Mesenchymal stem cell (in vitro differentiated cells and primary cell): ENCODE measurements around the gene PSTK.

ENCODE experiments used
- DNase-seq: peaks from one replicate; pipeline ENCODE4 v3.0.0-alpha.2; 2013
- H2AFZ ChIP-seq: one replicate; pipeline ENCODE4 v1.6.1; 2013; ENCODE audit warnings: low read depth, mild to moderate bottlenecking, control low read depth, inconsistent platforms, low read length, moderate library complexity
- H2AK5ac ChIP-seq: 2 replicates; pipeline ENCODE4 v1.6.1; 2013; ENCODE audit warnings: low read length, moderate library complexity, mild to moderate bottlenecking, inconsistent platforms; ENCODE audit not compliant: severe bottlenecking
- H2BK120ac ChIP-seq: one replicate; pipeline ENCODE4 v1.6.1; 2013; ENCODE audit warnings: low read depth, mild to moderate bottlenecking, inconsistent platforms, low read length, moderate library complexity
- H2BK12ac ChIP-seq, 2 experiments: one replicate each; pipeline ENCODE4 v1.6.1; 2013; ENCODE audit warnings: inconsistent platforms in 2 of 2, low read length in 2 of 2, mild to moderate bottlenecking in 2 of 2, moderate library complexity in 2 of 2, control low read depth in 1 of 2
- H2BK15ac ChIP-seq: one replicate; pipeline ENCODE4 v1.6.1; 2013; ENCODE audit warnings: mild to moderate bottlenecking, low read depth, inconsistent platforms; ENCODE audit not compliant: poor library complexity, severe bottlenecking
- H2BK5ac ChIP-seq: 2 replicates; pipeline ENCODE4 v1.6.1; 2013; ENCODE audit warnings: low read depth, mild to moderate bottlenecking, low read length, control low read depth, inconsistent platforms; ENCODE audit not compliant: poor library complexity, severe bottlenecking
- H3K14ac ChIP-seq, 2 experiments: one replicate each; pipeline ENCODE4 v1.6.1; 2013; ENCODE audit warnings: inconsistent platforms in 2 of 2, low read length in 2 of 2, control low read depth in 1 of 2, mild to moderate bottlenecking in 1 of 2, moderate library complexity in 1 of 2
- H3K18ac ChIP-seq, 2 experiments: one replicate each; pipeline ENCODE4 v1.6.1; 2013; ENCODE audit warnings: inconsistent platforms in 2 of 2, low read length in 2 of 2, control low read depth in 1 of 2, low read depth in 1 of 2, mild to moderate bottlenecking in 1 of 2
- H3K23ac ChIP-seq, 2 experiments: one replicate each; pipeline ENCODE4 v1.6.1; 2013; ENCODE audit warnings: inconsistent platforms in 2 of 2, low read length in 2 of 2, mild to moderate bottlenecking in 2 of 2, moderate library complexity in 2 of 2, control low read depth in 1 of 2
- H3K27ac ChIP-seq: 2 replicates; pipeline ENCODE4 v1.5.1; 2013; ENCODE audit warnings: mild to moderate bottlenecking, moderate library complexity, low read length, control low read depth, inconsistent platforms; ENCODE audit not compliant: poor library complexity, severe bottlenecking
- H3K27me3 ChIP-seq, 2 experiments: 2 replicates each; pipeline versions ENCODE4 v1.6.1 to v1.7.0; 2013; ENCODE audit warnings: low read length in 2 of 2, mild to moderate bottlenecking in 2 of 2, moderate library complexity in 2 of 2, control low read depth in 1 of 2, inconsistent platforms in 1 of 2; ENCODE audit not compliant: control insufficient read depth in 1 of 2, insufficient read depth in 1 of 2
- H3K36me3 ChIP-seq, 2 experiments: 2 replicates each; pipeline versions ENCODE4 v1.6.1 to v1.7.0; 2013; ENCODE audit warnings: low read length in 2 of 2, control low read depth in 1 of 2, inconsistent platforms in 1 of 2, low read depth in 1 of 2, mild to moderate bottlenecking in 1 of 2; ENCODE audit not compliant: insufficient read depth in 2 of 2, control insufficient read depth in 1 of 2
- H3K4ac ChIP-seq, 2 experiments: one replicate each; pipeline ENCODE4 v1.6.1; 2013; ENCODE audit warnings: inconsistent platforms in 2 of 2, low read length in 2 of 2, mild to moderate bottlenecking in 2 of 2, moderate library complexity in 2 of 2, control low read depth in 1 of 2, low read depth in 1 of 2
- H3K4me1 ChIP-seq: 2 replicates; pipeline ENCODE4 v1.6.1; 2013; ENCODE audit warnings: low read depth, low read length, control low read depth; ENCODE audit not compliant: control insufficient read depth, insufficient read depth
- H3K4me2 ChIP-seq: 2 replicates; pipeline ENCODE4 v1.6.1; 2013; ENCODE audit warnings: low read length, mild to moderate bottlenecking, inconsistent platforms; ENCODE audit not compliant: poor library complexity, severe bottlenecking
- H3K4me3 ChIP-seq, 2 experiments: 2 replicates each; pipeline versions ENCODE4 v1.5.1 to v1.7.0; 2013; ENCODE audit warnings: low read length in 2 of 2, mild to moderate bottlenecking in 2 of 2, control low read depth in 1 of 2, low read depth in 1 of 2; ENCODE audit not compliant: insufficient read depth in 1 of 2
- H3K79me1 ChIP-seq: replicated peaks from 2 replicates; pipeline ENCODE4 v1.6.1; 2013; ENCODE audit warnings: mild to moderate bottlenecking, control low read depth, low read length, inconsistent platforms; ENCODE audit not compliant: poor library complexity, severe bottlenecking
- H3K9ac ChIP-seq: 2 replicates; pipeline ENCODE4 v1.7.0; 2013; ENCODE audit warnings: mild to moderate bottlenecking, low read length, moderate library complexity
- H3K9me3 ChIP-seq: 2 replicates; pipeline ENCODE4 v1.7.0; 2013; ENCODE audit warnings: mild to moderate bottlenecking, low read length; ENCODE audit not compliant: control insufficient read depth
- H4K8ac ChIP-seq: one replicate; pipeline ENCODE4 v1.6.1; 2013; ENCODE audit warnings: inconsistent platforms, mild to moderate bottlenecking, low read length, moderate library complexity
- H4K91ac ChIP-seq: one replicate; pipeline ENCODE4 v1.6.1; 2013; ENCODE audit warnings: mild to moderate bottlenecking, low read length, inconsistent platforms
- WGBS: methylation state at CpG from one replicate; pipeline ENCODE4 v1.1.7; 2013; ENCODE audit warnings: mixed read lengths; 5-methylcytosine and 5-hydroxymethylcytosine counted together

Gene PSTK

DNA sequence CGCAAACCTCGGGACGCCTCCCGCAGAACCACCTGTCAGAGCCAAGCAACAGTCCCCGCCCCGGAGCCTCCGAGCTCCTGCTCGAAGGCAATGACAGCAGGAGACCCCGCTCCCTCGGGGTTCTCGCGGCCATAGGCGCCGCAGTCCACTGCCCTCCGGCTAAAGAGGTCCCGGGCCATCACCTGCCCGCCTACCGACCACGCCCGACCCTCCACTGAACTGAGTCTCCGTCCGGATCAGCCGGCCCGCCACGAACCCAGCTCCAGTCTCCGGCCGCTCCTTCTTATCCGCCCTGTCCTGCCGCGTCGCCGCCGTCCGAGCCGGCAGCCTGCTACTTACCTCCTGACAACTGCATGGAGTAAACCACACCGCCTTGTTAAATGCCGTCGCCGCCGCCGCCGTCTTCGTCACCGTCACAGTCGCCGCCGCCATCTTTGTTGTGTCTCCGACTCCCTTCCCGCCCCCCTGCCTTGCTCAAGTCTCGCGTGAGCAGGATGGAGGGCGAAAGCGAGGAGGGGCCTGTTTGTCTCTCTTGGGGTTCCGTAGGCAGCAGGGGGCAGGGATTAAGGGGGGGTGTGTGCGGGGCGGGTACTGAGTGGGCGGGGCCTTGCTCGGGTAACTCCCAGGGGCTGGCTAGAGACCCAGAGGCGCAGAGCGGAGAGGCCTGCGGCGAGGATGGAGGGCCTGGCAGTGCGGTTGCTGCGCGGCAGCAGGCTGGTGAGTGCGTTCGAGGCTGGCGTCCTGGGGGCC is 28.3 kb downstream of the PSTK start, which contains the start of the genes ACADSB and IKZF5:
TSS of gene ACADSB (plus strand) at position 652 of the 750 bp plus-strand sequence. CDS start at position 676, 24 bp downstream.
TSS of gene IKZF5 (minus strand) at position 441 of the 750 bp plus-strand sequence. CDS start 10,170 bp downstream, outside the sequence.
- under 1% methylated on average over 57 of the region's 68 CpGs for WGBS
- Histone ChIP-seq H3K4me1 (no peaks in the 10 kb centered on the region), H3K9ac (peak within 1 kb of the TSS; percentile 96), H3K4ac (peak within 1 kb of the TSS; percentile 62 to 92), H2BK12ac (peak within 1 kb of the TSS in 1 of 2 experiments; percentile 45), H2AFZ (peak within 1 kb of the TSS; percentile 91), H2BK5ac (no peak within 1 kb of the TSS), H4K8ac (peak within 1 kb of the TSS; percentile 98), H3K23ac (peak within 1 kb of the TSS; percentile 80 to 96), H2BK15ac (peak within 1 kb of the TSS; percentile 77), H3K79me1 (peaks cover 19% of the 10 kb centered on the region), H3K4me3 (peak within 1 kb of the TSS; percentile 87 to 94), H3K9me3 (no peaks in the 10 kb centered on the region), H3K36me3 (peaks cover 4 to 7% of the 10 kb centered on the region in 2 experiments), H3K27me3 (no peaks in the 10 kb centered on the region), H3K14ac (peak within 1 kb of the TSS in 1 of 2 experiments; percentile 84), H3K4me2 (peak within 1 kb of the TSS; percentile 97), H3K18ac (peak within 1 kb of the TSS; percentile 96 to 97), H2BK120ac (peak within 1 kb of the TSS; percentile 52), H2AK5ac (no peak within 1 kb of the TSS), H3K27ac (no peak within 1 kb of the TSS), H4K91ac (peak within 1 kb of the TSS; percentile 85)
- DNase-seq = peak; percentile 98

DNA sequence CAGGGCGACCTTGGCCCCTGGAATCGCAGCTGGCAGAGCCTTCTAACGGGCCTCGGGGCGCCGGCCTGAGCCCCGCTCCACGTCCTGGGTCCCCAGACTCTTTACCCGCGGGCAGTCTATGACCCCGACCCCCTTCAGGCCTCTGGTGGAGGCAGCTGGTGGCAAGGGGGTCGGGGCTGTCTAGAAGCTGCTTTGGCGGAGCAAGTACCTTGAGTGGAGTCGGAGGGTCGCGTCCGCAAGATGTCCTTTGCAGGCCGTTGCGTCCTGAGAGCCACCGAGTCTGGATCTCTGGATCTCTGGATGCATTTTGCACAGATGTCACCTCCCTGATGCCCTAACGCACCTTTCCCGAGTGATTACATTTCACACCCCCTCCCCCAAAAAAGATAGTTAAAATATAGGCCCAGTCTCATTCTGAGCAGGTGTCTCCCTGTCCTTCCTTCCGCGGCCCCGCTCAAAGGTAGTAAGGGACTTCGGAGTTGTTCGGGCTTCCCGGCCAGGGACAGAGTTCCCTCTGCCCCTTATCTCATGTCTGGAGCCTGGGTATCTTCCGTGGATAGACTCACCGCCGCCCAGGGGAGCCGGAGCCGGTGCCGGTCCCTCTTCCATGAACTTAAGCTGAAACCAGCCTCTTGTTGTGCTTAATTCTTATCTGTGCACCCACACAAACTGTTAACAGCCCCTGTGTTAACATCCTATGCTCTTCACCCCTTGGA is 29.1 kb downstream of the PSTK start:
- H3K4ac ChIP-seq = no peak overlapping the region
- 2% methylated on average over 26 of the region's 34 CpGs for WGBS
- no peak overlapping the region for H3K14ac ChIP-seq
- H4K8ac ChIP-seq = peak overlapping the region; percentile 90
- no peak overlapping the region for H3K27ac ChIP-seq
- peak overlapping the region; percentile 63 for H2BK15ac ChIP-seq
- H2AK5ac ChIP-seq = no peak overlapping the region
- no peaks in the 10 kb centered on the region for H3K9me3 ChIP-seq
- H3K27me3 ChIP-seq = no peaks in the 10 kb centered on the region
- H3K18ac ChIP-seq = peak overlapping the region; percentile 58 to 78
- H3K4me2 ChIP-seq = peak overlapping the region; percentile 97
- peaks cover 19% of the 10 kb centered on the region for H3K79me1 ChIP-seq
- H3K4me1 ChIP-seq = no peaks in the 10 kb centered on the region
- peak overlapping the region; percentile 86 to 87 for H3K4me3 ChIP-seq
- H2BK12ac ChIP-seq = no peak overlapping the region
- no peak overlapping the region for H2BK5ac ChIP-seq
- no peak overlapping the region for H3K23ac ChIP-seq
- H3K9ac ChIP-seq = peak overlapping the region; percentile 91
- H2AFZ ChIP-seq = peak overlapping the region; percentile 91
- no peak overlapping the region for H2BK120ac ChIP-seq
- peaks cover 4 to 7% of the 10 kb centered on the region in 2 experiments for H3K36me3 ChIP-seq
- peak; percentile 26 for DNase-seq
- no peak overlapping the region for H4K91ac ChIP-seq

DNA sequence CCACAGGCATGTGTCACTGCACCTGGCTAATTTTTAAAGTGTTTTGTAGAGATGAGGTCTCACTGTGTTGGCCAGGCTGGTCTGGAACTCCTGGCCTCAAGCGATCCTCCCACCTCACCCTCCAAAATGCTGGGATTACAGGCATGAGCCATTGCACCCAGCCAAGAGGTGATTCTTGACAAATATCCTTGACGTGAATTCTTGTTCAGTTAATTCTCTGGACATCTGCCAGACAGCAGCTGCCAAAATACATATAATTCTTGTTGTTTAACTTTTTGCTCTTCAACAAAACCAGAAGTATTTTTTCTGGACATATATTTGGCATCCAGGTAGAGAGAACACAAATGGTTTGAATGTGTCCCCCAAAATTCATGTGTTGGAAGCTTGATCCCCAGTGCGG is 31.8 kb downstream of the PSTK start:
- Histone ChIP-seq H2AFZ (no peak overlapping the region), H3K79me1 (peaks cover 23% of the 10 kb centered on the region), H2BK12ac (no peak overlapping the region), H2AK5ac (no peak overlapping the region), H3K4me2 (no peak overlapping the region), H3K27me3 (no peaks in the 10 kb centered on the region), H3K4me1 (no peaks in the 10 kb centered on the region), H3K4me3 (no peak overlapping the region), H2BK120ac (no peak overlapping the region), H3K4ac (no peak overlapping the region), H4K91ac (no peak overlapping the region), H3K9ac (no peak overlapping the region), H3K36me3 (peaks cover 0 to 4% of the 10 kb centered on the region in 2 experiments), H4K8ac (no peak overlapping the region), H3K23ac (no peak overlapping the region), H2BK5ac (no peak overlapping the region), H3K18ac (no peak overlapping the region), H3K27ac (no peak overlapping the region), H3K9me3 (no peaks in the 10 kb centered on the region), H3K14ac (no peak overlapping the region), H2BK15ac (no peak overlapping the region)
- 96% methylated on average over 3 of the region's 3 CpGs for WGBS
- DNase-seq = no peak
